ENCODE measurements around the gene MS4A12.

DNA sequence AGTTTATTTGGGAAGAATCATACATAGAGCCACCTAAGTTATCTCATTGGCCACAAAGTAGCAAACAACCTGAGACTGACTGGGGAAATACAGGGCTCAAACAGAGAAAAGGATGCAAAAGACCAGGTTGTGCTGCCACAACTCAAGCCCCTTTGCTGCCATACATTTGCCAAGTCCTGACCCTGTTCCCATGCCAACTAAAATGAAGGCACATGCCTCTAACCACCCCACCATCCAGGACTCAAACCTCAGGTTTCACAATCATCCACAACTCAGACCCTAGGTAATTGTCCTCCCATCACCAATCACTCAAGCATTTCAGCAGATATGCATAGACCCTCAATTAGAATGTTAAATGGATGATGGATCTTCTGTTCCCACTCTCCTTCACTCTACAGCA lies 38.4 kb upstream of the MS4A12 start:
- no peak for TF ChIP-seq POLR2A (IDR thresholded peaks at IDR 0.05)
- TF ChIP-seq, protein P1, sequence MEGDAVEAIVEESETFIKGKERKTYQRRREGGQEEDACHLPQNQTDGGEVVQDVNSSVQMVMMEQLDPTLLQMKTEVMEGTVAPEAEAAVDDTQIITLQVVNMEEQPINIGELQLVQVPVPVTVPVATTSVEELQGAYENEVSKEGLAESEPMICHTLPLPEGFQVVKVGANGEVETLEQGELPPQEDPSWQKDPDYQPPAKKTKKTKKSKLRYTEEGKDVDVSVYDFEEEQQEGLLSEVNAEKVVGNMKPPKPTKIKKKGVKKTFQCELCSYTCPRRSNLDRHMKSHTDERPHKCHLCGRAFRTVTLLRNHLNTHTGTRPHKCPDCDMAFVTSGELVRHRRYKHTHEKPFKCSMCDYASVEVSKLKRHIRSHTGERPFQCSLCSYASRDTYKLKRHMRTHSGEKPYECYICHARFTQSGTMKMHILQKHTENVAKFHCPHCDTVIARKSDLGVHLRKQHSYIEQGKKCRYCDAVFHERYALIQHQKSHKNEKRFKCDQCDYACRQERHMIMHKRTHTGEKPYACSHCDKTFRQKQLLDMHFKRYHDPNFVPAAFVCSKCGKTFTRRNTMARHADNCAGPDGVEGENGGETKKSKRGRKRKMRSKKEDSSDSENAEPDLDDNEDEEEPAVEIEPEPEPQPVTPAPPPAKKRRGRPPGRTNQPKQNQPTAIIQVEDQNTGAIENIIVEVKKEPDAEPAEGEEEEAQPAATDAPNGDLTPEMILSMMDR (IDR thresholded peaks at IDR 0.05): no peak

Measured in upper lobe of left lung (tissue), 4 donors.